Astrocyte (in vitro differentiated cells and primary cell): ENCODE results near the gene LDHD. TPM values are rescaled to one million over a fixed set of nuclear protein-coding genes. Genes with fewer than 3 reads are reported as not detected.

Experiments
- DNase-seq: peaks from one replicate; pipeline ENCODE4 v3.0.0-alpha.2; 2010; ENCODE audit warnings: low read depth
- FAIRE-seq: peaks from 2 replicates; lab custom pipeline; 2011; peaks lifted over from hg19 to GRCh38; lab: Jason Lieb, UNC
- H2AFZ ChIP-seq: 2 replicates; pipeline ENCODE4 v1.6.0; 2012; ENCODE audit warnings: low read depth, low read length, inconsistent platforms
- H3K27ac ChIP-seq: 2 replicates; pipeline ENCODE4 v1.5.1; 2011; ENCODE audit warnings: low read depth, low read length, inconsistent platforms
- H3K27me3 ChIP-seq: 2 replicates; pipeline ENCODE4 v1.6.0; 2011; ENCODE audit warnings: low read length, inconsistent platforms; ENCODE audit not compliant: insufficient read depth
- H3K36me3 ChIP-seq: 2 replicates; pipeline ENCODE4 v1.5.1; 2011; ENCODE audit warnings: low read length, inconsistent platforms; ENCODE audit not compliant: insufficient read depth
- H3K4me1 ChIP-seq: 2 replicates; pipeline ENCODE4 v1.5.1; 2011; ENCODE audit warnings: low read length, inconsistent platforms; ENCODE audit not compliant: insufficient read depth
- H3K4me2 ChIP-seq: 2 replicates; pipeline ENCODE4 v1.6.0; 2012; ENCODE audit warnings: low read length, inconsistent platforms
- H3K4me3 ChIP-seq: 2 replicates; pipeline ENCODE4 v1.5.1; 2011; ENCODE audit warnings: low read depth, mild to moderate bottlenecking, low read length, inconsistent platforms; ENCODE audit not compliant: insufficient read depth
- H3K79me2 ChIP-seq: 2 replicates; pipeline ENCODE4 v1.6.0; 2012; ENCODE audit warnings: mild to moderate bottlenecking, low read length, inconsistent platforms; ENCODE audit not compliant: insufficient read depth
- H3K9ac ChIP-seq: 2 replicates; pipeline ENCODE4 v1.6.0; 2012; ENCODE audit warnings: mild to moderate bottlenecking, low read length, inconsistent platforms
- H3K9me3 ChIP-seq: 2 replicates; pipeline ENCODE4 v1.5.1; 2012; ENCODE audit warnings: low read depth, mild to moderate bottlenecking, low read length, inconsistent platforms; ENCODE audit not compliant: insufficient read depth
- H4K20me1 ChIP-seq: 2 replicates; pipeline ENCODE4 v1.6.0; 2012; ENCODE audit warnings: low read length, inconsistent platforms; ENCODE audit not compliant: insufficient read depth
- H3K27ac Mint-ChIP-seq: one replicate; pipeline ENCODE4 v1.8.0; 2021; ENCODE audit warnings: mild to moderate bottlenecking, mixed read lengths; ENCODE audit not compliant: unreplicated experiment
- H3K27me3 Mint-ChIP-seq: one replicate; pipeline ENCODE4 v1.8.0; 2021; ENCODE audit warnings: low read depth, mixed read lengths; ENCODE audit not compliant: unreplicated experiment
- H3K36me3 Mint-ChIP-seq: one replicate; pipeline ENCODE4 v1.8.0; 2021; ENCODE audit warnings: low read depth, mixed read lengths; ENCODE audit not compliant: unreplicated experiment
- H3K4me1 Mint-ChIP-seq: one replicate; pipeline ENCODE4 v1.8.0; 2021; ENCODE audit warnings: low read depth, mixed read lengths; ENCODE audit not compliant: unreplicated experiment
- H3K4me3 Mint-ChIP-seq: one replicate; pipeline ENCODE4 v1.8.0; 2021; ENCODE audit warnings: mild to moderate bottlenecking, moderate library complexity, mixed read lengths; ENCODE audit not compliant: unreplicated experiment
- H3K9me3 Mint-ChIP-seq: one replicate; pipeline ENCODE4 v1.8.0; 2021; ENCODE audit warnings: mild to moderate bottlenecking, mixed read lengths; ENCODE audit not compliant: unreplicated experiment
- CTCF ChIP-seq: IDR thresholded peaks from 2 replicates; pipeline ENCODE4 v1.5.1; 2011; ENCODE audit warnings: low read depth, mild to moderate bottlenecking, inconsistent platforms, low read length, moderate library complexity; ENCODE audit not compliant: insufficient read depth
- EZH2 ChIP-seq: IDR thresholded peaks from 2 replicates; pipeline ENCODE4 v1.6.1; 2012; ENCODE audit warnings: mild to moderate bottlenecking, low read length, inconsistent platforms; ENCODE audit not compliant: insufficient read depth
- total RNA-seq: library from RNA; stranded (reverse); gene quantifications from 2 replicates; pipeline ENCODE4 v1.2.1, GENCODE V29; 2021

Gene LDHD
- total RNA-seq, 1 donor from 2014 or later: not detected

GRCh38 chr16:75101635-75102034, 14.9 kb downstream of the LDHD start:
- Mint-ChIP-seq H3K27ac (no peak overlapping the region), H3K9me3 (peaks cover 4% of the 10 kb centered on the region), H3K4me3 (no peak overlapping the region), H3K27me3 (no peaks in the 10 kb centered on the region), H3K36me3 (peaks cover 25% of the 10 kb centered on the region), H3K4me1 (peaks cover 8% of the 10 kb centered on the region)
- DNase-seq: no peak
- Histone ChIP-seq H3K27ac (no peak overlapping the region), H3K4me3 (no peak overlapping the region), H3K9ac (no peak overlapping the region), H3K36me3 (no peaks in the 10 kb centered on the region), H3K79me2 (peaks cover 11% of the 10 kb centered on the region), H3K4me1 (peaks cover 7% of the 10 kb centered on the region), H3K9me3 (no peaks in the 10 kb centered on the region), H4K20me1 (peaks cover 76% of the 10 kb centered on the region), H3K27me3 (no peaks in the 10 kb centered on the region), H2AFZ (no peak overlapping the region), H3K4me2 (no peak overlapping the region)
- no peak for FAIRE-seq
- no peak for TF ChIP-seq EZH2

GRCh38 chr16:75100603-75100990, 16.0 kb downstream of the LDHD start:
- no peak for TF ChIP-seq CTCF
- TF ChIP-seq EZH2: no peak
- Histone ChIP-seq H3K4me1 (peaks cover 7% of the 10 kb centered on the region), H2AFZ (no peak overlapping the region), H3K36me3 (peaks cover under 1% of the 10 kb centered on the region), H3K9me3 (no peaks in the 10 kb centered on the region), H3K4me3 (no peak overlapping the region), H3K27ac (no peak overlapping the region), H3K4me2 (no peak overlapping the region), H3K79me2 (peaks cover 11% of the 10 kb centered on the region), H3K9ac (no peak overlapping the region), H4K20me1 (peaks cover 82% of the 10 kb centered on the region), H3K27me3 (no peaks in the 10 kb centered on the region)
- Mint-ChIP-seq H3K27ac (no peak overlapping the region), H3K27me3 (no peaks in the 10 kb centered on the region), H3K4me3 (no peak overlapping the region), H3K9me3 (peaks cover 4% of the 10 kb centered on the region), H3K4me1 (peaks cover 8% of the 10 kb centered on the region), H3K36me3 (peaks cover 20% of the 10 kb centered on the region)
- DNase-seq (no peak), FAIRE-seq (no peak)

- no peak overlapping the region for H2AFZ ChIP-seq
- no peak overlapping the region for H3K9ac ChIP-seq
- H3K4me1 ChIP-seq: peaks cover 7% of the 10 kb centered on the region
- H3K4me3 ChIP-seq: no peak overlapping the region
- H3K27me3 ChIP-seq: no peaks in the 10 kb centered on the region
- H3K27ac ChIP-seq: no peak overlapping the region
- Mint-ChIP-seq H3K36me3 (peaks cover 22% of the 10 kb centered on the region), H3K4me1 (peaks cover 8% of the 10 kb centered on the region), H3K27me3 (no peaks in the 10 kb centered on the region), H3K27ac (no peak overlapping the region), H3K4me3 (no peak overlapping the region), H3K9me3 (peaks cover 4% of the 10 kb centered on the region)
- H3K4me2 ChIP-seq: peak overlapping the region; percentile 12
- no peaks in the 10 kb centered on the region for H3K9me3 ChIP-seq
- DNase-seq (no peak), FAIRE-seq (no peak)
- peaks cover 11% of the 10 kb centered on the region for H3K79me2 ChIP-seq
- TF ChIP-seq EZH2 (no peak), CTCF (no peak)
- peaks cover 2% of the 10 kb centered on the region for H3K36me3 ChIP-seq
- peaks cover 86% of the 10 kb centered on the region for H4K20me1 ChIP-seq
Observed at GRCh38 chr16:75099738-75100602, 16.6 kb downstream of the LDHD start.
